NCI-H526 (cell line): ENCODE measurements around the gene TTC1.
"Not testable (repeated sequence)": the region's sequence is repeated elsewhere in the genome, so short reads cannot be mapped to it uniquely, and the experiment has no call there.

Source experiments
- DNase-seq, 2 experiments: peaks; one replicate each; lab custom pipeline; 2025; lab: John Stamatoyannopoulos, UW

Gene TTC1

DNA sequence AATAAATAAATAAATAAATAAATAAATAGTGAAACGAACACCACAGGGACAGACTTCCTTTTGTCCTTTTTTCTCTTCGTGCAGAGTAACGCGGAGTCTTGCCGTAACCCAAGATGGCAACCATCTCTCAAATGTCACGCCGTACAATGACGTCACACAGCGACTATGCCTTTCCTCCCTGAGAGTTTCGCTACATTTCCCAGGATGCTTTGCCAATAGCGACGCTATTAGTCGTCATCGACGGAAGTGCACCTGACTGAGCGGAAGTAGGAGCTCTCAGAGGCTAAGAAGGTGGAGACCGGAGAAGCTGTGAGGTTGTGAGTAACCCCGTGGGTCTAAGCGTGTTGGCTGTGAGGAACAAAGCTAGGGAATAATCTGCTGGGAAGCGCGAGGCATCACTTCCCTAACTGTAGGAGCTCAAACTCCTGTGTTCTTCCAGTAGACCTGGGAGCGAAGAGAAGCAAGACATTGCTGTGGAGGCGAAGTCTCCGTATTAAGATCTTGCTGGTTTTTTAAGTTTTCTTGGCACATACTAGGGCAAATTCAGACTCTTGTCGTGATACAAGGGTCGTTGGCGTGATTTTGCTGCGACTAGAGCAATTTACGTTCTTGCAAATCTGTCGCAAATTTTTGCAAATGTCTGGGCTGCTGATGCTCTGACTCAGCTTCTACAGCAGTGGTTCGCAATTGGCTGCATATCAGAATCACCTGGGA, at the start of gene TTC1:
Gene TTC1, plus strand, starts transcription at position 263 of the 714 bp plus-strand sequence. CDS start 1,390 bp downstream, outside the sequence.
- peak; percentile 95 for DNase-seq

DNA sequence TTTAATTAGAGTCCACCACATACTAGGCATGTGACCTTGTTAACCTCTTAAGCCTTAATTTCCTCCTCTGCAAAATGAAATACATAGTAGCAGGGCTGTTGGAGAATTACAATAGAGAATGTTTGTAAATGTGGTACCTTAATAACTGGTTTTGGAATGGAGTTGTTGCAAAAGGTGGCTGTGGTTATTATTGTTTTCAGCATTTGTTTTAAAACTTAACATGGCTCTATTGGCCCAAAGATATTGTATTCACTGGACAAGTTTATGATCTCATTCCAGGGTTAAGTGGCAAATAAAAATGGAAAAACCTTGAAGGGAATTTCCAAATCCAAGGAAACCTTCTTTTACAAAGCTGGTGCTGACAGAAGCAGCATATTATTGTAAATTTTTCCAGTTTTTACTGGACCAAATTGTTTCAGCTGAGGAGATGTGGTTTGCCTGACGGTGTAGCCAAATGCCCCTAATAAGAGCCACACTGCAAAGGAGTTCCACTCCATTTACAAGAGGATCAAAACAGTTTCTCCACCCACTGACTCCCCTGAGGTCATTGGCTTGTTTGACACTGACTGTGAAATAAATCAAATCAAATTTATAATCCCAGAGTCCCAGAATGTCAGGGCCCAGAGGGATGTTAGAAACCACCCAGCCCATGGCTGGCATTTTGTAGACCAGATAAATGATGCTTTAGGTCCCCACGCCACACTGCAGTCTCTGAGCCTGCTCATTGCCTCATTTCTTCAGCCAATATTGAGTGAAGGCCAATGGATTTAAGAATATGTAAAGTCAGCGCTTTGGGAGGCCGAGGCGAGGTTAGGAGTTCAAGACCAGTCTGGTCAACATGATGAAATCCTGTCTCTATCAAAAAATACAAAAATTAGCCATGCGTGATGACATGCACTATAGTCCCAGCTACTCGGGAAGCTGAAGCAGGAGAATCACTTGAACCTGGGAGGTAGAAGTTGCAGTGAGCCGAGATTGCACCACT, 47.5 kb upstream of the TTC1 start:
- DNase-seq = no peak

GRCh38 chr5:159962214-159962613, 46.7 kb upstream of the TTC1 start:
- DNase-seq = no peak

- no peak for DNase-seq
Observed at GRCh38 chr5:159963935-159964334, 45.0 kb upstream of the TTC1 start.

DNA sequence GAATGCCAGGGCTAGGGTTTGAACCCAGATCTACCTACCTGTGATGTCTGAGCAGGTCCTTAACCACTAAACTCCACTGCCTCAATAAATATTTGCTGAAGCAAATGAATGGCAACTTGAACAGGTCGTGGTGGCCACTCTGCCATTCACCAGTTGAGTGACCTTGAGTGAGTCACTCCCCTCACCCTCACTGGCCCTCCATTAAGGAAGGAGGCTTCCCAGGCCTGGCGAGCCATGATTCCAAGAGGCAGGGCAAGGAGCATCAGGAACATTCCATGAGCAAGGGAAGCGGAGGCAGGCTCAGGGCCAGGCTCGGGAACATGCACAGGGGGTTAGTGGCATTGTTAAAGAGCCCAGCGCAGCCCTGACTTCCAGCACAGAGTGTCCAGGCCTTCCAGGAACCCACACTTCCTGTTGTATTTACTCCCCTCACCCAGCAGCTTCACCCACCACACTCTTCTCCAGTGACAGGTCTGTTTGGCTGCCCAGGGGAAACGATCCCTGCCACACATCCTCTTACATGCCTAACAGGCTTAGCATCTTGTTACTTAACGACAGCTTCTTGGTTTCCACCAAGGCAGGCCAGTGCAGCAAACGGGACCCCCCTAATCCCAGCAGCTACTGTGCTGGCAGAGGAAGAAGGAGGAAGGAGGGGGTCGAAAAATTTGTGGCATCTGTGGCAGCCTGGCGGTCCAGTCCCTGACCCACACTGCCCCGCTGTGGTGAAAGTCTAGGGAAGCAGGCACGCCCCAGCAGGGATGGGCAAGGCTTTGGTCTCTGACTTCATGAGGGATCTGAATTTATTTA, 43.7 kb upstream of the TTC1 start:
- DNase-seq = peak; percentile 18 to 62

- not testable (repeated sequence) for DNase-seq
Observed at GRCh38 chr5:159965838-159966128, 43.2 kb upstream of the TTC1 start.

DNA sequence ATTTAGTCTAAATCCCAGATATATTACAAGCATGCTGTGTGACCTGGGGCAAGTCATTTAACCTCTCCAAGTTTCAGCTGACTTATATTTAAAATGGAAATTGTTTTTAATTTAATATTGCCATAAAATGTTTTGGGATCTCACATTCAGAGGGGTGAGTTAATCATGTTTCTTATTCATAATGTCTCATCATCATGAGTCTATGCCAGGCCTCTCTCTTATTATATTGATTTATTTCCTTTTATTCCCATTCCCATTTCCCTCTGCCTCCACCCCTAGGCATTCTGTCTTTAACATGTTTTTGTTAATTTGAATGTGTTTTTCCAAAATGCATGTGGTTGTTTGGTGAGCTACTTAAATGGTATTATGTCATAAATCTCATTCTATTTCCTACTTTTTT, 39.0 kb upstream of the TTC1 start:
- no peak for DNase-seq

DNA sequence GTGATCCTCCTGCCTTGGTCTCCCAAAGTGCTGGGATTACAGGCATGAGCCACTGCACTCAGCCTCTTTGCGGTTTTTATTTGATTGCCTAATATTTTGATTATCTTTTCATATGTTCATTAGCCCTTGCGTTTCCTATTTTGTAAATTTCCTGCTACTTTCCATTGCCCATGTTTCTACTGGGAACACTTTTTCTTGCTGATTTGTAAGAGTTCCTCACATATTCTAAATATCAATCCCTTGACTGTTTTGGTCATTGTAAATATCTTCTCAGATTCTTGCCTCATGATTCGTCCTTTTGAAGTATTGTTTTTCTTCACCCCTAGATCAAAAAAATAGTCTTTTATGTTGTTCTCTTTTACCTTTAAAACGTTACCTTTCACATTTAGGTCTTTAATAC, 37.9 kb upstream of the TTC1 start:
- DNase-seq = no peak

DNA sequence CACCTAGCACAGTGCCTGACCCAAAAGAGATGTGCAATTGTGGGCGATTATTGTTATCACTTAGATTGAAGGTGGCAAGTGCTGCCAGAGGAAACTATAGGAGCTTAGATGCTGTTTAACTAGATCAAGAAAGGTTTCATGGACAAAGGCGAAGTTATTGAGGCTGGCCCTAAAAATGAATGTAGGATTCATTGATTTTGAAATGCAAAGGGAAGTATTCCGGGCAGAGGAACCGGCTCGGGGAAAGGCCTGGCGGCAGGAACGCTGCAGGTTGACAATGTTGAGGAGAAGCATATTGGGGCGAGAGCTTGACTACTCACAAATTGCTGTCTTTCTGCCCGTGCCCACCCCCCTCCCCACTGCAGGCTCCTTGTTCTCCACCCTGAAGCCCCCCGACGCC, 37.4 kb upstream of the TTC1 start:
- no peak for DNase-seq

GRCh38 chr5:159971931-159972461, 36.9 kb upstream of the TTC1 start:
- DNase-seq = peak in 1 of 2 experiments; percentile 67

GRCh38 chr5:159972538-159973362, 36.2 kb upstream of the TTC1 start:
- DNase-seq = no peak

DNA sequence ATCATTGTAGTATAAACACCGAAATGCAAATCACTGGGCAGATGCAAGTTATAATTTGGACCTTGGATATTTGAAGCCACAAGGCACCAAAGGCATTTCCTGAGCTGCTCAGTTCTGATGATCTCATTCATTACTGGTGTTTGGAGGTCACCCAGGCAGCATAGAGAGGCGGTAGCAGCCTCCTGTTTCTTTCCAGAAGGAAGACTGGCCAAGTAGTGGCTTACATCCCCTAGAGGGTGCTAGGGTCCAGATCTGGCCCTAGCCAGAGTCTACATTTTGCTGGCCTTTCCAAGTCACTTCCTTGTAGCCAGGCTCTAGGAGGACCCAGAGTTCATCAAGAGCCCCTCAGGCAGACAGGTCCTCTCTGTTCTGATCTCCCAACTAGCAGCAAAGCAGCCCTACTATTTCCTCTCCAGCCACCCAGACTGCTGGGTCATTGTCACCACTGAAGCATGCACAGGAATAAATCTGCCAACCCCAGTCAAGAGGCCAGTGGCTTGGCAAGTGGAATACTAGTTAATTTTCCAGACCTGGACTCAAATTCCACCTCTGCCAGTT, 33.4 kb upstream of the TTC1 start:
- DNase-seq = no peak

- no peak for DNase-seq
Observed at GRCh38 chr5:159976921-159977320, 32.0 kb upstream of the TTC1 start.

GRCh38 chr5:159978358-159978757, 30.6 kb upstream of the TTC1 start:
- no peak for DNase-seq

DNA sequence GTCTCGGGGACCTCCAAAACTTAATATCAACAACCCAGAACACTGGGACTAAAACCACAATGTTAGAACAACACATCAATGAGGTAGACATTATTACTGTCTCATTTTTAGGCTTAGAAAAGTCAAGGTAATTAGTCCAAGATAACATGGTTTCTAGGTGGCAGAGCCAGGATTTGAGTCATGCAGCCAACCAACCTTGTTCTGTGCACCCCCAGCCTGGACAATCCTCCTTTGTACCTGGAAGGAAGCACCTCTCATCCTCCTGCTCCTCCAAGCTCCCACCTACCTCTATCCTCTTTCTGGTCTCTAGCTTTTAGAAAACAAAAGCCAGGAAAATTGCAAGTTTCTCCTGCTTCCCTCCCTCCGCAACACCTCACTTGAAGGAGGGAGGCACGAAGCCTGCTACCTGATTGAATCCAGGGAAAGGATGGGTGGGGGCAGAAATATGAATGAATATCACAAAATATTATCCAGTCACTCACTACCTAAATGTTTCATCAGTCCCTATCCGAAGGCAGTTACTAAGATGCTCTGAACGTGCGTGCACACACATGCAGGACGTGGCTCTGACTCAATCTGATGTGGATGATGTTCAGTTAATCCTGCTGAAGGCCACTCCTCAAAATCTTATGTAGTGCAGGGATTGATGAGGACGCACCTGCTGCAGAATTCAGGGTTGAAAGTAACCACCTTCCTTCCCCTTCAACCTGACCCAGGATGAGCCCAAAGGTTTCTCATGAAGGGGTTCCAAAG, 26.3 kb upstream of the TTC1 start:
- no peak for DNase-seq

GRCh38 chr5:159987031-159987674, 21.8 kb upstream of the TTC1 start:
- DNase-seq = peak; percentile 59 to 79

GRCh38 chr5:159990506-159990905, 18.4 kb upstream of the TTC1 start:
- DNase-seq = no peak

DNA sequence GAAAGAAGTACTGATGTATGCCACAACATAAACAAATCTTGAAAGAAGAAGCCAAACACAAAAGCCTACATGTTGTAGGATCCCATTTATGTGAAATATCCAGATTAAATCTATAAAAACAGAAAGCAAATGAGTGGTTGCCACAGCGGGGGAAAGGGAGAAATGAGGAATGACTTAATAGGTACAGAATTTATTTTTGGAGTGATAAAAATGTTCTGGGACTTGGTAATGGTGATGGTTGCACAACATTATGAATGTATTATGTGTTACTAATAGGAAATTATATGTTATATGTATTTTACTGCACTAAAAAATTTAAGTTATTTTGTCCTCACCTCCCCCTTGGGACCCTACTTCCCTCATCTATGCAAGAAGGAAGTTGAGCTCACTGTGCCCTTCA, 16.4 kb upstream of the TTC1 start:
- DNase-seq = no peak

GRCh38 chr5:159993194-159993593, 15.7 kb upstream of the TTC1 start:
- no peak for DNase-seq

- DNase-seq = no peak
Observed at GRCh38 chr5:159995907-159996306, 13.0 kb upstream of the TTC1 start.
